Measurements from ENCODE around the gene OFD1. TPM values are rescaled to one million over a fixed set of nuclear protein-coding genes. Genes with fewer than 3 reads are reported as not detected.

Gene OFD1
- total RNA-seq, 1 donor from 2014 or later = 61.4 TPM

DNA sequence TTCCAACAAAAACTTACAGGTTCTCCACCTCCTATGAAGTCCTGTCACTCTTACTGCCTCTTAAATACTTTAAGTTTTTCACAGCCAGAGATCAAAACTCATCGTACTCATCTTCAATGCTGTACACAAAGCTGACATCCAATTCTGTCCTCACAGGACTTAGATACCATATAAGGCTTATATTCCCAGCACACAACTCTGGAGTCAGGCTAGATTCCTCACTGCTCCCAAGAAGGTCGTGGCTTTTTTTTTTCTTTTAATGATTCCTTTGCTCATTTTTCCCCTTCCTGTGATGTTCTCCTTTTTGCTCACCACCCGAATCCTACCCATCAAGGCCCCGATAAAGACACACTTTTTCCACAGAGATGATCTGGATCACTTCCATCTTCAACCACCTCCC is 1.0 kb upstream of the OFD1 start:
- ChIA-PET POLR2A (interaction anchor here (1.1 to 3.7 kb wide), 16 partner anchors 9 to 296 kb away, joined by 3 to 47 read pairs (median 13); partner anchors contain the start of genes GEMIN8, RAB9A and TCEANC), CTCF (interaction anchor here (1.2 kb wide), 1 partner anchor 80 kb away, joined by 4 read pairs; the partner anchor contains the start of gene TCEANC)
- ATAC-seq (ENCODE audit: low read depth) (no peak), DNase-seq (no peak)
- H3K9me3 Mint-ChIP-seq = no peaks in the 10 kb centered on the region
- H3K27me3 Mint-ChIP-seq = no peaks in the 10 kb centered on the region
- peak overlapping the region; percentile 93 for H3K4me3 Mint-ChIP-seq
- H3K4me1 Mint-ChIP-seq = peaks cover 67% of the 10 kb centered on the region
- TF ChIP-seq, protein P1, sequence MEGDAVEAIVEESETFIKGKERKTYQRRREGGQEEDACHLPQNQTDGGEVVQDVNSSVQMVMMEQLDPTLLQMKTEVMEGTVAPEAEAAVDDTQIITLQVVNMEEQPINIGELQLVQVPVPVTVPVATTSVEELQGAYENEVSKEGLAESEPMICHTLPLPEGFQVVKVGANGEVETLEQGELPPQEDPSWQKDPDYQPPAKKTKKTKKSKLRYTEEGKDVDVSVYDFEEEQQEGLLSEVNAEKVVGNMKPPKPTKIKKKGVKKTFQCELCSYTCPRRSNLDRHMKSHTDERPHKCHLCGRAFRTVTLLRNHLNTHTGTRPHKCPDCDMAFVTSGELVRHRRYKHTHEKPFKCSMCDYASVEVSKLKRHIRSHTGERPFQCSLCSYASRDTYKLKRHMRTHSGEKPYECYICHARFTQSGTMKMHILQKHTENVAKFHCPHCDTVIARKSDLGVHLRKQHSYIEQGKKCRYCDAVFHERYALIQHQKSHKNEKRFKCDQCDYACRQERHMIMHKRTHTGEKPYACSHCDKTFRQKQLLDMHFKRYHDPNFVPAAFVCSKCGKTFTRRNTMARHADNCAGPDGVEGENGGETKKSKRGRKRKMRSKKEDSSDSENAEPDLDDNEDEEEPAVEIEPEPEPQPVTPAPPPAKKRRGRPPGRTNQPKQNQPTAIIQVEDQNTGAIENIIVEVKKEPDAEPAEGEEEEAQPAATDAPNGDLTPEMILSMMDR (IDR thresholded peaks at IDR 0.05) = no peak
- peak overlapping the region; percentile 92 for H3K27ac Mint-ChIP-seq
- intact Hi-C loops (cut with micrococcal nuclease) = loop anchor here (5.0 kb wide), 1 partner anchor 776 kb away; no protein-coding TSS in a partner anchor
- peaks cover 27% of the 10 kb centered on the region for H3K36me3 Mint-ChIP-seq (ENCODE audit: low read depth)

DNA sequence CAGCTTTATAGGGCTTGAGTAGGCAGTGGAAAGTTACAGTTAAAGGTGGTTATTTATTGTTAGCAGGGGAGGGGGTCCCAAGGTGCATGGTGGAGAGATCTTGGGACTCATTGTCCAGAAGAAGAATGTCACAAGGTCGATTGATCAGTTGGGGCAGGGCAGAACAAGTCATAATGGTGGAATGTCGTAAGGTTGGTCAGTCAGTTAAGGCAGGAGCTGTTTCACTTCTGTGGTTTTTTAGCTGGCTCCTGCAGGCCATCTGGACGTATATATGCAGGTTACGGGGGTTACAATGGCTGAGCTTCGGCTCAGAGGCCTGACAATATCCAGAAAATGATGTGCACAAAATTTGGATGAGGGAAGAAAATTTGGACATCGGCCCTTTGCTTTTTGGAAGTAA is 7.1 kb downstream of the OFD1 start:
- peaks cover 38% of the 10 kb centered on the region for H3K4me1 Mint-ChIP-seq
- peaks cover 33% of the 10 kb centered on the region for H3K36me3 Mint-ChIP-seq (ENCODE audit: low read depth)
- TF ChIP-seq, protein P1 (IDR thresholded peaks at IDR 0.05) = no peak
- H3K4me3 Mint-ChIP-seq = peak overlapping the region; percentile 82
- CTCF ChIA-PET = no interaction called here
- POLR2A ChIA-PET = no interaction called here
- peak overlapping the region; percentile 94 for H3K27ac Mint-ChIP-seq
- no peaks in the 10 kb centered on the region for H3K27me3 Mint-ChIP-seq
- H3K9me3 Mint-ChIP-seq = no peaks in the 10 kb centered on the region
- DNase-seq (no peak), ATAC-seq (ENCODE audit: low read depth) (no peak)
- intact Hi-C loops (cut with micrococcal nuclease) = loop anchor here (1.0 to 2.0 kb wide), 3 partner anchors 7 to 17 kb away; partner anchors contain the start of genes OFD1 and TRAPPC2

DNA sequence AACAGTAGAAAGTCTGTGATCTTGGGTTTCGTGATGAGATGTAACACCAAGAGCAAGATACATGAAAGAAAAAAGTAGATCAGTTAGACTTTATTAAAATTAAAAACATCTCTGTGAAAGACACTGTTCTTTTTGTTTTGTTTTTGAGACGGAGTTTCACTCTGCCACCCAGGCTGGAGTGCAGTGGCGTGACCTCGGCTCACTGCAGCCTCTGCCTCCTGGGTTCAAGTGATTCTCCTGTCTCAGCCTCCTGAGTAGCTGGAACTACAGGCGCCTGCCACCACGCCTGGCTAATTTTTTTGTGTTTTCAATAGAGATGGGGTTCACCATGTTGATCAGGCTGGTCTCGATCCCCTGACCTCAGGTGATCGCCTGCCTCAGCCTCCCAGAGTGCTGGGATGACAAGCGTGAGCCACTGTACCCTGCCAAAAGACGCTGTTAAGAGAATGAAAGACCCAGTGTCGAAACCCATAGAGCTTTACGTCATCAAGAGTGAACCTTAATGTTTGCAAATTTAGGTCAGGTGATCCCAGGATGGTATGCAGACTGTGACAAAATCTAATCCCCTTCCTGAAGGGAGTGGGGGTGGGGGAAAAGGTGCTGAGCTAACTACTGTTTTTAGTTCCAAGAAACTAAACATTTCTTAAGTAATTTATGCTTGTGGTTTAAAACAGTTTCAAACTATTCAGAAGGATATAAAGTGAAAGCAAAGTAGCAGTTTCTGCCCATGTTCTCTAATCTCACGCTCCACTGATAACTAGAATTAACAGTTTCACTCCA is 8.0 kb downstream of the OFD1 start:
- H3K4me3 Mint-ChIP-seq = peak overlapping the region; percentile 82
- H3K4me1 Mint-ChIP-seq = peaks cover 38% of the 10 kb centered on the region
- H3K27me3 Mint-ChIP-seq = no peaks in the 10 kb centered on the region
- peaks cover 36% of the 10 kb centered on the region for H3K36me3 Mint-ChIP-seq (ENCODE audit: low read depth)
- ChIA-PET POLR2A (interaction anchor here (0.6 to 1.5 kb wide), 10 partner anchors 8 to 661 kb away, joined by 3 to 25 read pairs (median 4); partner anchors contain the start of genes GEMIN8, OFD1, RAB9A and TRAPPC2), CTCF (no interaction called here)
- DNase-seq (peak; percentile 16), ATAC-seq (ENCODE audit: low read depth) (peak; percentile 85)
- H3K9me3 Mint-ChIP-seq = no peaks in the 10 kb centered on the region
- TF ChIP-seq, protein P1 (IDR thresholded peaks at IDR 0.05) = no peak
- intact Hi-C loops (cut with micrococcal nuclease) = loop anchor here (1.0 to 2.0 kb wide), 3 partner anchors 8 to 16 kb away; partner anchors contain the start of genes OFD1 and TRAPPC2
- peak overlapping the region; percentile 94 for H3K27ac Mint-ChIP-seq

DNA sequence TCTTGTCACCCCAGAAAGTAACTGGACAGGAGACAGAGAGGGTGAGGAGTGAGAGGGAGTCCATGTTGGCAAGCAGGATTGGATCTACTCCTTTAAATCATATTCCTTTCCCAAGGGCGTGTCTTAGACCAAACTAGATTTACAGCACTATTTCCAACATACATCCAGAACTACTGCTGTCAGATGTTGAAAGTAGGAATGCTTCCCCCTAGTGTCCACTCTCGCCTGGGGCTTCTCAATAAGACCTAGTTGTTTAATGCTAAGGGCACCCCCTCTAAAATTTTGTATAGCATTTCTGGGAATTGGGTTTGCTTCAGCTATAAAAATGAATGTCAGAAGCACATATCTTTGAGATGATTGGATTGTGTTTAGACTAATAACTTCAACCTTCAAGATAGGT is 13.3 kb downstream of the OFD1 start:
- CTCF ChIA-PET = interaction anchor here (0.8 kb wide), 1 partner anchor 88 kb away, joined by 3 read pairs; no protein-coding TSS in a partner anchor
- Mint-ChIP-seq H3K27ac (peak overlapping the region; percentile 72), H3K27me3 (no peaks in the 10 kb centered on the region), H3K36me3 (ENCODE audit: low read depth) (peaks cover 56% of the 10 kb centered on the region), H3K9me3 (no peaks in the 10 kb centered on the region), H3K4me1 (peaks cover 48% of the 10 kb centered on the region), H3K4me3 (no peak overlapping the region)
- POLR2A ChIA-PET = interaction anchor here (3.5 kb wide), 1 partner anchor 13 kb away, joined by 16 read pairs; the partner anchor contains the start of genes OFD1 and TRAPPC2
- DNase-seq = no peak
- TF ChIP-seq, protein P1 (IDR thresholded peaks at IDR 0.05) = no peak
- intact Hi-C loops (cut with micrococcal nuclease) = loop anchor here (1.0 kb wide), 1 partner anchor 90 kb away; no protein-coding TSS in a partner anchor
- no peak for ATAC-seq (ENCODE audit: low read depth)

DNA sequence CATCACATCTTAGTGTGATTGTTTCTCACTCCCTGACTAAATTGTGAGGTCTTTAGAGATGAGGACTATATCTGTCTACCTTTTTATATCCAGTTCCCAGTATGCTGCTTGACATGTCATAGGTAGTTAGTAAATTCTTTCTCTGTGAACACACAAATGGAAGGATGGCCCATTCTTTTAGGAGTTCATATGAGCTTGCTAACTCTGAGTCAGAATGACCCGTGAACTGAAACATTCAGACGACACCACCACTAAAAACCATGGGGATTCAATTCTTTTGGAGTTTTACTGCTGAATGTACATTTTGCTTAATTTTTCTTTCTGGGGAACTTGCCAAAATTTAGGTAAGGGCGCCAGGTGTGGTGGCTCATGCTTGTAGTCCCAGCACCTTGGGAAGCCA is 13.9 kb downstream of the OFD1 start:
- Mint-ChIP-seq H3K27ac (no peak overlapping the region), H3K4me3 (no peak overlapping the region), H3K36me3 (ENCODE audit: low read depth) (peaks cover 61% of the 10 kb centered on the region), H3K27me3 (no peaks in the 10 kb centered on the region), H3K4me1 (peaks cover 47% of the 10 kb centered on the region), H3K9me3 (no peaks in the 10 kb centered on the region)
- no peak for DNase-seq
- TF ChIP-seq, protein P1 (IDR thresholded peaks at IDR 0.05) = no peak
- no peak for ATAC-seq (ENCODE audit: low read depth)
- CTCF ChIA-PET = interaction anchor here (0.8 kb wide), 1 partner anchor 89 kb away, joined by 3 read pairs; no protein-coding TSS in a partner anchor
- POLR2A ChIA-PET = interaction anchor here (3.5 kb wide), 1 partner anchor 13 kb away, joined by 16 read pairs; the partner anchor contains the start of genes OFD1 and TRAPPC2
- intact Hi-C loops (cut with micrococcal nuclease) = loop anchor here (1.0 kb wide), 1 partner anchor 90 kb away; no protein-coding TSS in a partner anchor
